Thoracic aorta (tissue), 2 donors: ENCODE results near the gene PCGF3. TPM values are rescaled to one million over a fixed set of nuclear protein-coding genes. Genes with fewer than 3 reads are reported as not detected.

ENCODE experiments used
- ATAC-seq: fragments of 150-250 bp; one replicate; pipeline ENCODE4 v1.8.0; 2017; ENCODE audit warnings: low read depth; ENCODE audit not compliant: insufficient number of reproducible peaks, low FRiP score
- DNase-seq: peaks from one replicate; pipeline ENCODE4 v3.0.0-alpha.2; 2020; ENCODE audit warnings: low spot score
- H3K27ac ChIP-seq, 2 donors: fragments of 200-600 bp; sonication (generic); 1 replicate in 1 of 2; 2 replicates in 1 of 2; pipeline ENCODE4 v1.5.1; 2016; ENCODE audit warnings: mild to moderate bottlenecking in 2 of 2, moderate library complexity in 2 of 2
- H3K27me3 ChIP-seq: fragments of 200-600 bp; sonication (generic); replicated peaks from 2 replicates; pipeline ENCODE4 v1.6.0; 2016; ENCODE audit warnings: mild to moderate bottlenecking; ENCODE audit not compliant: insufficient read depth
- H3K36me3 ChIP-seq: fragments of 200-600 bp; sonication (generic); one replicate; pipeline ENCODE4 v1.5.1; 2016
- H3K4me1 ChIP-seq, 2 donors: fragments of 200-600 bp; sonication (generic); 1 replicate in 1 of 2; 2 replicates in 1 of 2; pipeline versions ENCODE4 v1.5.1 to v1.6.0; 2016; ENCODE audit warnings: low read depth in 2 of 2, mild to moderate bottlenecking in 1 of 2; ENCODE audit not compliant: control insufficient read depth in 1 of 2
- H3K4me3 ChIP-seq: fragments of 200-600 bp; sonication (generic); 2 replicates; pipeline ENCODE4 v1.5.1; 2016; ENCODE audit warnings: mild to moderate bottlenecking
- H3K9me3 ChIP-seq: fragments of 200-600 bp; sonication (generic); 2 replicates; pipeline ENCODE4 v1.5.1; 2016
- total RNA-seq, 2 donors: library from RNA; depleted of rRNA; stranded (reverse); fragments of >200 nt; gene quantifications; one replicate each; pipeline versions ENCODE4 v1.1.0 to v1.2.3, GENCODE V29; 2016
- TF ChIP-seq, protein P1 (sequence below): fragments of 200-600 bp; sonication (generic); IDR thresholded peaks from one replicate; pipeline ENCODE4 v1.5.1; 2019; ENCODE audit warnings: antibody characterized with exemption

Gene PCGF3
- total RNA-seq, 2 donors from 2014 or later = 50.4 to 83.2 TPM

- ATAC-seq (no peak), DNase-seq (no peak)
- H3K36me3 ChIP-seq = no peaks in the 10 kb centered on the region
- no peaks in the 10 kb centered on the region for H3K27me3 ChIP-seq
- TF ChIP-seq, protein P1, sequence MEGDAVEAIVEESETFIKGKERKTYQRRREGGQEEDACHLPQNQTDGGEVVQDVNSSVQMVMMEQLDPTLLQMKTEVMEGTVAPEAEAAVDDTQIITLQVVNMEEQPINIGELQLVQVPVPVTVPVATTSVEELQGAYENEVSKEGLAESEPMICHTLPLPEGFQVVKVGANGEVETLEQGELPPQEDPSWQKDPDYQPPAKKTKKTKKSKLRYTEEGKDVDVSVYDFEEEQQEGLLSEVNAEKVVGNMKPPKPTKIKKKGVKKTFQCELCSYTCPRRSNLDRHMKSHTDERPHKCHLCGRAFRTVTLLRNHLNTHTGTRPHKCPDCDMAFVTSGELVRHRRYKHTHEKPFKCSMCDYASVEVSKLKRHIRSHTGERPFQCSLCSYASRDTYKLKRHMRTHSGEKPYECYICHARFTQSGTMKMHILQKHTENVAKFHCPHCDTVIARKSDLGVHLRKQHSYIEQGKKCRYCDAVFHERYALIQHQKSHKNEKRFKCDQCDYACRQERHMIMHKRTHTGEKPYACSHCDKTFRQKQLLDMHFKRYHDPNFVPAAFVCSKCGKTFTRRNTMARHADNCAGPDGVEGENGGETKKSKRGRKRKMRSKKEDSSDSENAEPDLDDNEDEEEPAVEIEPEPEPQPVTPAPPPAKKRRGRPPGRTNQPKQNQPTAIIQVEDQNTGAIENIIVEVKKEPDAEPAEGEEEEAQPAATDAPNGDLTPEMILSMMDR = no peak
- H3K4me1 ChIP-seq = no peaks in the 10 kb centered on the region
- no peaks in the 10 kb centered on the region for H3K9me3 ChIP-seq
- H3K27ac ChIP-seq = no peak overlapping the region
- no peak overlapping the region for H3K4me3 ChIP-seq
These were observed 114.0 kb downstream of the PCGF3 start for GRCh38 chr4:819401-820229.

Other genes starting within 250 kb of the PCGF3 start
- 10 to 100 TPM; 12.2 to 45.5 TPM for gene ZNF721, start 206.7 kb upstream of the PCGF3 start, total RNA-seq
- 10 to 100 TPM; 46.6 to 74.3 TPM for gene PIGG, start 206.6 kb upstream of the PCGF3 start, total RNA-seq
- not detected for gene TMEM271, start 129.5 kb upstream of the PCGF3 start, total RNA-seq
- gene PDE6B, start 80.3 kb upstream of the PCGF3 start, total RNA-seq = 1 to 10 TPM; 1.8 to 3.6 TPM
- 10 to 100 TPM; 21.0 to 51.6 TPM for gene ATP5ME, start 31.6 kb upstream of the PCGF3 start, total RNA-seq
- 1 to 10 TPM; 3.8 to 4.9 TPM for gene MYL5, start 31.3 kb upstream of the PCGF3 start, total RNA-seq
- gene SLC49A3, start 16.7 kb upstream of the PCGF3 start, total RNA-seq = 10 to 100 TPM in 1 of 2 donors, 1 to 10 TPM in 1; 9.1 to 26.0 TPM
- gene CPLX1, start 120.3 kb downstream of the PCGF3 start, total RNA-seq = 1 to 10 TPM in 1 of 2 donors, under 1 TPM in 1; 0.85 to 1.2 TPM
- 100 to 1,000 TPM; 111 to 170 TPM for gene GAK, start 226.5 kb downstream of the PCGF3 start, total RNA-seq
- gene TMEM175, start 226.6 kb downstream of the PCGF3 start, total RNA-seq = 10 to 100 TPM; 26.5 to 39.5 TPM